GM12872 (cell line): Measurements from ENCODE around the gene RARB.

ENCODE experiments used
- CTCF ChIP-seq: IDR thresholded peaks from 3 replicates; pipeline ENCODE4 v1.5.1; 2011; ENCODE audit warnings: low read depth, mild to moderate bottlenecking, low read length, moderate library complexity; ENCODE audit not compliant: insufficient read depth

The RARB gene

GRCh38 chr3:25566358-25566920 lies 138.4 kb downstream of the RARB start:
- 0 out of 3 replicates have a peak, but pooled peaks have one; percentile 3 for TF ChIP-seq CTCF

- no peak for TF ChIP-seq CTCF
Measured at GRCh38 chr3:25567388-25567787, 139.3 kb downstream of the RARB start.

GRCh38 chr3:25567806-25568524 lies 139.9 kb downstream of the RARB start:
- no peak for TF ChIP-seq CTCF

- no peak for TF ChIP-seq CTCF
Measured at GRCh38 chr3:25568525-25569078, 140.5 kb downstream of the RARB start.

- TF ChIP-seq CTCF: no peak
Measured at GRCh38 chr3:25571285-25571684, 143.2 kb downstream of the RARB start.

GRCh38 chr3:25572336-25572735 lies 144.3 kb downstream of the RARB start:
- no peak for TF ChIP-seq CTCF

GRCh38 chr3:25572919-25573385 lies 144.9 kb downstream of the RARB start:
- no peak for TF ChIP-seq CTCF
